Left renal cortex interstitium (tissue), 4 donors: ENCODE results near the gene ULK4. TPM values are rescaled to one million over a fixed set of nuclear protein-coding genes. Genes with fewer than 3 reads are reported as not detected.
"Not testable (repeated sequence)": the region's sequence is repeated elsewhere in the genome, so short reads cannot be mapped to it uniquely, and the experiment has no call there.

Experiments used
- DNase-seq, 4 donors: peaks; one replicate each; pipeline ENCODE4 v3.0.0-alpha.2; 2013; ENCODE audit warnings: low read depth in 4 of 4, low spot score in 2 of 4, missing footprints in 1 of 4
- polyA plus RNA-seq, 4 donors: library from polyadenylated mRNA; unstranded; fragments of 120-200 nt; gene quantifications; one replicate each; pipeline ENCODE4 v1.2.1, GENCODE V29; 2013; ENCODE audit not compliant: insufficient read length in 4 of 4

ULK4 gene
- polyA plus RNA-seq, 4 donors, result 3.7 to 5.2 (median 5.1) TPM

DNA sequence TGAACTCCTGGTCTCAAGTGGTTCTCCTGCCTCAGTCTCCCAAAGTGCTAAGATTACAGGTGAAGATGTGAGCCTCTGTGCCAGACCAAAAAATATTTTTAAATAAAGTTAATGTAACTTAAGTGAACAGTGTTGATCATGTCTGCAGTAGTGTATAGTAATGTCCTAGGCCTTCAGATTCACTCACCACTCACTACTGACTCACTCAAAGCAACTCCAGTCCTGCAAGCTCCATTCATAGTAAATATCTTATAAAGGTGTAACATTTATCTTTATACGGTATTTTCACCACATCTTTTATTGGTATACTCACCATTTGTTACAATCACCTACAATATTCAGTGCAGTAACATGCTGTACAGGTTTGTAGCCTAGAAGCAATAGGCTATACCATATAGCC, 264.2 kb downstream of the ULK4 start:
- no peak for DNase-seq

- DNase-seq, result not testable (repeated sequence)
Observed at GRCh38 chr3:41695806-41696205, 266.1 kb downstream of the ULK4 start.

GRCh38 chr3:41693799-41694198, 268.1 kb downstream of the ULK4 start:
- DNase-seq, result no peak

DNA sequence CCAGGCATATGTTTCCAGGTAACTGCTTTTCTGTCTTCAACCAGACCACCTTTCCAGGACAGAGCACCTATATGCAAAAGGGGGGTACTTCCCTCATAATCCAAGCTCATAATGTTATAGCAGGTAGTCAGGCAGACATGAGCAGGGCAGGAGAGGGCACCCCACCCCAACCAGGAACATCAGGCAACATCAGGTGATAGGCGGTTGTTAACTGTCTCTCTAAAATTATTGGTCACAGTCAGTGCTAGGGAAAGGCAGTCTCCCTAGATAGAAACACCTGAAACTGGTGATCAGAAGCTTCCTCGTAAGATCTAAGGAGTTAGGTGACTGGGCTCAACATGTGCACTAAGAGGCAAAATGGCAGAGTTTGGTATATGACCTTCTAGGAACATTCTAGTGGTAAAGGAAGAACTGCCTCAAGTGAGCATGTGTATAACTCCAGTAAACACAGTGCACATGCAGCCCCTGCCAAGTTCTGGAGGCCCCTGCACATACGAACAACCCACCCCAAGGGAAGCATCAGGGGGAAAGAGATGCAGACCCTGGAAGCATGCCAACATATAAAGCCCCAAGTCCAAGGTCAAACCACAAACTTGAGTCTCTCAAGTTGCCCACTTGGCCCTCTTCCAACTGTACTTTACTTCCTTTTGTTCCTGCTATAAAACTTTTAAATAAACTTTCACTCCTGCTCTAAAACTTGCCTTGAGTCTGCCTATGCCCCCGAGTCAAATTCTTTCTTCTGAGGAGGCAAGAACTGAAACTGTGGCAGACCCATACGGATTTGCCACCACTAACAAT, 270.9 kb downstream of the ULK4 start:
- DNase-seq, result no peak

GRCh38 chr3:41688595-41689380, 273.1 kb downstream of the ULK4 start:
- DNase-seq, result no peak

GRCh38 chr3:41684797-41685735, 276.8 kb downstream of the ULK4 start:
- DNase-seq, result no peak

- DNase-seq, result no peak
Observed at GRCh38 chr3:41683666-41684350, 278.1 kb downstream of the ULK4 start.

DNA sequence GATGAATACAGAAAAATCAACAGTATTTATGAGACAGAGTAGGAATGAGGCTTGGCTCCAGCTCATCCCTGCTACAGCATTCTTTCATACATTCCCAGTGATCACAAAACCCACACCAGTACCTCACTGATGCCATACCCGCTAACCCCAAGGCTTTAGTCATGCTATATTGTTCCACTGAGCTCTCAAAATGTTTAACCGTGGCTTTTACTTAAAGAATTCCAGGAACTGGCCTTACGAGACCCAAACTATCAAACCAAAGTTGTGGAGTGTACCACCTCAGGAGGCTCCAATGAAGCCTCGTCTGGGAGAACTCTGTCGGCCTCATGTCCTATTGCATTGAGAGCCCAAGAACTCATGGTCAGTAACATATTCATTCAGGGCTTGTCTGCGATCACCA, 278.9 kb downstream of the ULK4 start:
- no peak for DNase-seq

DNA sequence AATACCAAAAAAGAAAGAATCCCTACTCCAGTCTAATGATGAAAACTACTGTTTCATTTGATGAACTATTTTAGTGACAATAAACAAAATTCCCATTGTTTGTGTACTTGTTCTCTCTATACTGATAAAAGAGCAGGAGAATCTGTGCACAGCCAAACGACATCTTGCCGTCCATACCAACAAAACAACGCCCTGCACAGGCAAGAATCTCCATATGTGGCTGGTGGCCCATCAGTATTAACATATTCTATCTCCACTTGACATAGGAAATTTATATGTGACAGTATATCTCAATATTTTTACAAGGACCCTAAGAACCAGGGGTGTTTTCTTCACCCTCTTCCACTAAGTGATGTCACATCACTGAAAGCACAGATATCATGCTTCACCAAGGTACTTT, 279.5 kb downstream of the ULK4 start:
- DNase-seq, result no peak

DNA sequence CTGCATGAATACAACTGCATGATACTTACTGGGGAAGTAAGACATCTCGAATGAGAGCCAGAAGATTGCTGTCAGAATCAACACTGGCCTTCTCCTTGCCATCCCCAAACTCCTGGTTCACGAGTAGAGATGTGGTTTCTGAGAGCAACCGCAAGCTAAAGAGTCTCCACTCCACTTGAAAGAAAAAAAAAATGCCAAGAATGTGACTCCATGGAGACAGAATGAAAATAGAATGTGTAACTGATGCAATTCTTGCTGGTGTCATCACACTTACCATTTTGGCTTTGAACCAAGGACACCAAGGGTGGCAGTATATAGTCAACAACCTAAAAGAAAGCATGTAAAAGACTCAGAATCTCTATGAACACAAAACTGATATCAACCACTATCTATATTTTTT, 280.4 kb downstream of the ULK4 start:
- no peak for DNase-seq

DNA sequence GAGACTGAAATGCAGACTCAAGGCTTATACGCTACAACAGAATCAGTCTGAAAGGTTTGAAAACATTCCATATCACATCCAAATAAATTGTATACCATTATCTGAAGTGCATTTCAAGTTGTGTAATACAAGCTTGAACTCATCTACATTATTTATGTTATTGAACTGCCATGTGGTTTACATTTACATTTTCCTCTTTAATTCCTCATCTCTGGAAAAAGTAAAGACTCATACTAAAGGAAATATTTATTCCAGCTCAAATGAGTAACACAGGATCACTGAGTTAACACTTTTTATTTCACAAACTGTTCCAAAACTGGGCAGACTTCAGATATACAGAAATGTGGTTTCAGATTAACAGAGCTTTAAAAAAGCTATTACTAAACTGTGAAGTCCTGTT, 282.5 kb downstream of the ULK4 start:
- no peak for DNase-seq

GRCh38 chr3:41675102-41675501, 286.8 kb downstream of the ULK4 start:
- DNase-seq, result not testable (repeated sequence)

GRCh38 chr3:41674449-41674848, 287.5 kb downstream of the ULK4 start:
- no peak for DNase-seq

GRCh38 chr3:41673650-41674049, 288.3 kb downstream of the ULK4 start:
- no peak for DNase-seq

- DNase-seq, result no peak
Observed at GRCh38 chr3:41668379-41668778, 293.5 kb downstream of the ULK4 start.

- no peak for DNase-seq
Observed at GRCh38 chr3:41662288-41662687, 299.6 kb downstream of the ULK4 start.

DNA sequence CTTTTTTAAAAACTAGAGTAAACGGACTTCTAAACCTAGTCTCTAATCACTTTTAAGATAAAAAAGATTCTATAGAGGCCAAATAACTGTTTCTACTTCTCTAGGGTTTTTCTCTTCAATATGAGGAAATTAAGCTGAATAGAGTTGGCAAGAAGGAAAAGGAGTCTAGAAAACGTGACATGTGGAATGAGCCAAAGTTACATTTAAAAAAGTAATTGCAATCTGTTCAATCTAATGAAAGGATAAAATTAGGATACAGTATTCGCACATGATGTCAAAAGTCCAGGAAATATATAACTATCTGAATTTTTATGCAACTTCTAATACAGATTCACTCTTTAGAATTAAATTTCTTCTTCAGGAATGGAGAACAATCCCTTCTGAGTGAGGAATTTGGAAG, 300.1 kb downstream of the ULK4 start:
- DNase-seq, result no peak

GRCh38 chr3:41660510-41660909, 301.4 kb downstream of the ULK4 start:
- no peak for DNase-seq

- peak; percentile 5 to 25 (median 14) for DNase-seq
Observed at GRCh38 chr3:41653571-41654239, 308.2 kb downstream of the ULK4 start.

- DNase-seq, result no peak
Observed at GRCh38 chr3:41652931-41653330, 309.0 kb downstream of the ULK4 start.
